B cell (primary cell): Measurements from ENCODE around the gene ZBED1. TPM values are rescaled to one million over a fixed set of nuclear protein-coding genes. Genes with fewer than 3 reads are reported as not detected.

Experiments
- ATAC-seq: fragments of 200-7000 bp; cut with Tn5 transposase; one replicate; pipeline ENCODE4 v1.10.0; 2021; ENCODE audit warnings: low read depth, mild to moderate bottlenecking, moderate number of reproducible peaks, moderate library complexity
- CTCF ChIA-PET: fragments of 350-600 bp; sonication (Branson Sonifier 250); formaldehyde crosslinking; loops from one replicate; lab custom pipeline; 2021; ENCODE audit warnings: antibody characterized with exemption, inconsistent platforms; lab: Charles Lee
- POLR2A ChIA-PET: fragments of 350-600 bp; sonication (Branson Sonifier 250); formaldehyde crosslinking; loops from one replicate; lab custom pipeline; 2021; ENCODE audit warnings: antibody characterized with exemption; lab: Charles Lee
- DNase-seq: peaks from one replicate; pipeline ENCODE4 v3.0.0; 2013
- H2AFZ ChIP-seq: 2 replicates; pipeline ENCODE4 v1.6.1; 2012; ENCODE audit warnings: mild to moderate bottlenecking, low read depth, low read length; ENCODE audit not compliant: insufficient read depth, poor library complexity, severe bottlenecking
- H3K27ac ChIP-seq, 2 donors: 1 replicate in 1 of 2; 2 replicates in 1 of 2; pipeline ENCODE4 v1.5.1; 2012 to 2013; ENCODE audit warnings: low read length in 2 of 2, mild to moderate bottlenecking in 2 of 2, moderate library complexity in 1 of 2
- H3K27me3 ChIP-seq, 4 experiments: fragments of 200-600 bp in 1 of 4; sonication (generic) in 1 of 4; replicated peaks in 1 of 4; 1 replicate in 2 of 4; 2 replicates in 2 of 4; pipeline versions ENCODE4 v1.6.1 to v1.7.0; 2013 to 2016; ENCODE audit warnings: low read length in 3 of 4, mild to moderate bottlenecking in 2 of 4, mixed read lengths in 1 of 4, moderate library complexity in 1 of 4; ENCODE audit not compliant: insufficient read depth in 4 of 4, control insufficient read depth in 3 of 4; ENCODE audit errors: control extremely low read depth in 1 of 4
- H3K36me3 ChIP-seq, 2 experiments: replicated peaks in 1 of 2; 1 replicate in 1 of 2; 2 replicates in 1 of 2; pipeline versions ENCODE4 v1.6.1 to v1.7.1; 2013; ENCODE audit warnings: low read length in 1 of 2; ENCODE audit not compliant: insufficient read depth in 2 of 2, control insufficient read depth in 1 of 2; ENCODE audit errors: control extremely low read depth in 1 of 2, extremely low read depth in 1 of 2
- H3K4me1 ChIP-seq, 2 donors: fragments of 200-600 bp in 1 of 2; sonication (generic) in 1 of 2; 1 replicate in 1 of 2; 2 replicates in 1 of 2; pipeline versions ENCODE4 v1.5.1 to v1.6.1; 2013 to 2017; ENCODE audit warnings: low read length in 2 of 2; ENCODE audit not compliant: control insufficient read depth in 2 of 2, insufficient read depth in 2 of 2
- H3K4me2 ChIP-seq: replicated peaks from 2 replicates; pipeline ENCODE3; 2012; ENCODE audit warnings: mild to moderate bottlenecking, low read depth, low read length; ENCODE audit not compliant: poor library complexity, severe bottlenecking
- H3K4me3 ChIP-seq, 5 experiments: fragments of 200-600 bp in 1 of 5; sonication (generic) in 1 of 5; 1 replicate in 3 of 5; 2 replicates in 2 of 5; pipeline versions ENCODE4 v1.5.1 to v1.7.0; 2011 to 2016; ENCODE audit warnings: low read length in 4 of 5, mild to moderate bottlenecking in 4 of 5, low read depth in 2 of 5, control low read depth in 1 of 5, moderate library complexity in 1 of 5; ENCODE audit not compliant: insufficient read depth in 1 of 5; ENCODE audit errors: control extremely low read depth in 1 of 5, extremely low read depth in 1 of 5
- H3K79me2 ChIP-seq: fragments of 200-600 bp; sonication (generic); one replicate; pipeline ENCODE4 v1.6.0; 2016; ENCODE audit warnings: low read length; ENCODE audit not compliant: control insufficient read depth, insufficient read depth
- H3K9ac ChIP-seq: fragments of 200-600 bp; sonication (generic); 2 replicates; pipeline ENCODE4 v1.6.1; 2017; ENCODE audit warnings: mild to moderate bottlenecking, low read length, moderate library complexity
- H3K9me3 ChIP-seq, 3 donors: one replicate each; pipeline versions ENCODE4 v1.6.1 to v1.7.1; 2013; ENCODE audit warnings: low read length in 2 of 3; ENCODE audit not compliant: control insufficient read depth in 2 of 3, insufficient read depth in 1 of 3; ENCODE audit errors: control extremely low read depth in 1 of 3
- H4K20me1 ChIP-seq: 2 replicates; pipeline ENCODE4 v1.6.0; 2012; ENCODE audit warnings: mild to moderate bottlenecking, low read length; ENCODE audit not compliant: insufficient read depth, control insufficient read depth, poor library complexity, severe bottlenecking
- H3K27ac Mint-ChIP-seq: one replicate; pipeline ENCODE4 v1.8.0; 2021; ENCODE audit warnings: mixed read lengths
- H3K27me3 Mint-ChIP-seq: one replicate; pipeline ENCODE4 v1.8.0; 2021; ENCODE audit warnings: mixed read lengths
- H3K4me1 Mint-ChIP-seq: one replicate; pipeline ENCODE4 v1.8.0; 2021; ENCODE audit warnings: mixed read lengths
- H3K4me3 Mint-ChIP-seq: one replicate; pipeline ENCODE4 v1.8.0; 2021; ENCODE audit warnings: mixed read lengths
- H3K9me3 Mint-ChIP-seq: one replicate; pipeline ENCODE4 v1.8.0; 2022; ENCODE audit warnings: mixed read lengths; ENCODE audit not compliant: insufficient read depth
- CTCF ChIP-seq: fragments of 200-600 bp; IDR thresholded peaks from one replicate; pipeline ENCODE4 v1.8.0; 2022; ENCODE audit warnings: antibody characterized with exemption, mild to moderate bottlenecking
- EZH2 ChIP-seq: IDR thresholded peaks from 2 replicates; pipeline ENCODE4 v1.6.1; 2012; ENCODE audit warnings: borderline replicate concordance, low read depth, mild to moderate bottlenecking, moderate library complexity, low read length; ENCODE audit not compliant: insufficient read depth, poor library complexity, severe bottlenecking
- WGBS: methylation state at CpG from one replicate; pipeline ENCODE4 v1.1.5; 2013; ENCODE audit warnings: missing lambda C conversion rate; ENCODE audit not compliant: insufficient coverage; 5-methylcytosine and 5-hydroxymethylcytosine counted together
- intact Hi-C: fragments of 100-400 bp; cut with micrococcal nuclease; formaldehyde crosslinking; loops from one replicate; pipeline ENCODE4 v1.10.0; 2022
- polyA plus RNA-seq: library from polyadenylated mRNA; depleted of rRNA; stranded (reverse); fragments of >200 nt; gene quantifications from 2 replicates; pipeline ENCODE4 v1.2.3, GENCODE V29; 2012
- total RNA-seq, 2 donors: library from RNA; stranded (reverse); fragments of 120-200 nt in 1 of 2; gene quantifications; 1 replicate in 1 of 2; 2 replicates in 1 of 2; pipeline versions ENCODE4 v1.2.3 to v1.2.4, GENCODE V29; 2013 to 2022

ZBED1 gene
- total and polyA plus RNA-seq, 2 donors (not counting 1 experiment from before 2014, with no cell fraction given): 20.3 to 44.7 TPM

- Histone ChIP-seq H3K27ac (no peak overlapping the region), H3K9ac (no peak overlapping the region), H3K4me1 (no peaks in the 10 kb centered on the region), H3K4me3 (no peak overlapping the region), H3K27me3 (no peaks in the 10 kb centered on the region), H3K4me2 (no peak overlapping the region), H3K36me3 (peaks cover 3 to 39% of the 10 kb centered on the region in 2 experiments), H3K9me3 (peaks cover 0 to 6% (median under 1%) of the 10 kb centered on the region in 3 donors), H3K79me2 (peaks cover 41% of the 10 kb centered on the region), H2AFZ (no peak overlapping the region), H4K20me1 (peaks cover 29% of the 10 kb centered on the region)
- DNase-seq: no peak
- ChIA-PET CTCF (no interaction called here), POLR2A (no interaction called here)
- Mint-ChIP-seq H3K9me3 (peaks cover 2% of the 10 kb centered on the region), H3K4me1 (no peaks in the 10 kb centered on the region), H3K27me3 (no peaks in the 10 kb centered on the region), H3K4me3 (no peak overlapping the region), H3K27ac (no peak overlapping the region)
- no peak for ATAC-seq
- WGBS: 96% methylated on average over 22 of the region's 26 CpGs
- intact Hi-C loops: no loop called here
- TF ChIP-seq EZH2: no peak
- no peak for TF ChIP-seq CTCF
Measured at GRCh38 chrX:2484721-2485648, 15.8 kb downstream of the ZBED1 start.

GRCh38 chrX:2484256-2484655 is 16.5 kb downstream of the ZBED1 start:
- ChIA-PET CTCF (no interaction called here), POLR2A (no interaction called here)
- intact Hi-C loops: no loop called here
- H3K4me3 ChIP-seq: no peak overlapping the region
- no peaks in the 10 kb centered on the region for H3K27me3 ChIP-seq
- DNase-seq (no peak), ATAC-seq (no peak)
- H3K79me2 ChIP-seq: peaks cover 44% of the 10 kb centered on the region
- no peak overlapping the region for H3K9ac ChIP-seq
- no peak overlapping the region for H3K4me2 ChIP-seq
- TF ChIP-seq CTCF (no peak), EZH2 (no peak)
- H3K36me3 ChIP-seq: peaks cover 1 to 32% of the 10 kb centered on the region in 2 experiments
- peaks cover 3% of the 10 kb centered on the region for H3K9me3 Mint-ChIP-seq
- no peak overlapping the region for H3K4me3 Mint-ChIP-seq
- H3K27ac ChIP-seq: no peak overlapping the region
- peaks cover 36% of the 10 kb centered on the region for H4K20me1 ChIP-seq
- no peak overlapping the region for H3K27ac Mint-ChIP-seq
- no peak overlapping the region for H2AFZ ChIP-seq
- H3K9me3 ChIP-seq: peaks cover 0 to 11% (median 4%) of the 10 kb centered on the region in 3 donors
- H3K27me3 Mint-ChIP-seq: no peaks in the 10 kb centered on the region
- H3K4me1 ChIP-seq: no peaks in the 10 kb centered on the region
- WGBS: 93% methylated on average over 12 of the region's 12 CpGs
- H3K4me1 Mint-ChIP-seq: no peaks in the 10 kb centered on the region
